Testis (tissue), 3 donors: ENCODE results near the gene NME2. TPM values are rescaled to one million over a fixed set of nuclear protein-coding genes. Genes with fewer than 3 reads are reported as not detected.

Experiments used
- DNase-seq: peaks from one replicate; pipeline ENCODE4 v3.0.0-alpha.2; 2019
- H3K27ac ChIP-seq, 2 donors: fragments of 200-600 bp; sonication (generic); one replicate each; pipeline ENCODE4 v1.5.1; 2019
- H3K27me3 ChIP-seq: fragments of 200-600 bp; sonication (generic); one replicate; pipeline ENCODE4 v1.5.1; 2019
- H3K36me3 ChIP-seq: fragments of 200-600 bp; sonication (generic); one replicate; pipeline ENCODE4 v1.5.1; 2017; ENCODE audit warnings: low read depth; ENCODE audit errors: missing control alignments
- H3K4me1 ChIP-seq: fragments of 200-600 bp; sonication (generic); one replicate; pipeline ENCODE4 v1.5.1; 2019
- H3K4me3 ChIP-seq, 2 donors: fragments of 200-600 bp; sonication (generic); one replicate each; pipeline ENCODE4 v1.5.1; 2017 to 2019
- H3K9me3 ChIP-seq: fragments of 200-600 bp; sonication (generic); one replicate; pipeline ENCODE4 v1.5.1; 2017
- POLR2A ChIP-seq: fragments of 450-650 bp; IDR thresholded peaks from one replicate; pipeline ENCODE4 v1.6.1; 2017; ENCODE audit warnings: antibody characterized with exemption, mild to moderate bottlenecking, moderate library complexity
- WGBS, 2 donors: methylation state at CpG; one replicate each; pipeline ENCODE4 v1.1.5; 2018; 5-methylcytosine and 5-hydroxymethylcytosine counted together
- intact Hi-C: fragments of 100-400 bp; cut with DNase I; formaldehyde crosslinking; loops from one replicate; pipeline ENCODE4 v1.15.1; 2023; ENCODE audit warnings: low total_unique reads
- polyA plus RNA-seq: library from polyadenylated mRNA; stranded (reverse); fragments of 350-450 nt; fragmentation: Illumina TruSeq; extraction: RNeasy Lipid Tissue Mini Kit (QIAGEN cat#74804); gene quantifications from one replicate; pipeline ENCODE4 v1.2.3, GENCODE V29; 2014; ENCODE audit warnings: low read depth, low replicate concordance; ENCODE audit not compliant: insufficient read depth
- total RNA-seq, 2 donors: library from RNA; depleted of rRNA; stranded (reverse); fragments of >200 nt; gene quantifications; one replicate each; pipeline ENCODE4 v1.2.3, GENCODE V29; 2016
- TF ChIP-seq, protein P1 (sequence below), 3 experiments: fragments of 450-650 bp in 2 of 3; fragments of 200-600 bp in 1 of 3; sonication (generic) in 1 of 3; IDR thresholded peaks; one replicate each; pipeline ENCODE4 v1.5.1; 2016 to 2019; ENCODE audit warnings: antibody characterized with exemption in 3 of 3, mild to moderate bottlenecking in 2 of 3, moderate library complexity in 1 of 3

NME2 gene
- total and polyA plus RNA-seq, 3 donors from 2014 or later, result 105 to 196 (median 169) TPM

DNA sequence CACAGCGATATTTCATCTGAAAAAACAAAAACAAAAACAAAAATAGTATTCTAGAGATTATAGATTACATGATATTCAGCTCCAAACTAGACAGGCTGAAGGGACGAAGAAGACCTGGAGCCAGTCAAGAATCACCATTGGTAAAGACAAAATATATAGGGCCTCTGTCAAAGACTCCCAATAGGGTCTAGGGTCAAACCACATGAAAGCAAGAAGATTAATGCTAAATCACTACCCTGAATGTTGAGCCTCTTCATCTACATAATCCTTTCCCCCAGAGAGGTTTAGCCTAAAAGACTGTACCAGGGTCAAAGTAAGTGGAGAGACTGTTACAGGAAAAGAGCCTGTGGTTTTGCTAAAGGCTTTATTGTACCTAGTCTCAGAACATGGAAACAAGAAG lies 23.6 kb upstream of the NME2 start:
- intact Hi-C loops, result no loop called here

DNA sequence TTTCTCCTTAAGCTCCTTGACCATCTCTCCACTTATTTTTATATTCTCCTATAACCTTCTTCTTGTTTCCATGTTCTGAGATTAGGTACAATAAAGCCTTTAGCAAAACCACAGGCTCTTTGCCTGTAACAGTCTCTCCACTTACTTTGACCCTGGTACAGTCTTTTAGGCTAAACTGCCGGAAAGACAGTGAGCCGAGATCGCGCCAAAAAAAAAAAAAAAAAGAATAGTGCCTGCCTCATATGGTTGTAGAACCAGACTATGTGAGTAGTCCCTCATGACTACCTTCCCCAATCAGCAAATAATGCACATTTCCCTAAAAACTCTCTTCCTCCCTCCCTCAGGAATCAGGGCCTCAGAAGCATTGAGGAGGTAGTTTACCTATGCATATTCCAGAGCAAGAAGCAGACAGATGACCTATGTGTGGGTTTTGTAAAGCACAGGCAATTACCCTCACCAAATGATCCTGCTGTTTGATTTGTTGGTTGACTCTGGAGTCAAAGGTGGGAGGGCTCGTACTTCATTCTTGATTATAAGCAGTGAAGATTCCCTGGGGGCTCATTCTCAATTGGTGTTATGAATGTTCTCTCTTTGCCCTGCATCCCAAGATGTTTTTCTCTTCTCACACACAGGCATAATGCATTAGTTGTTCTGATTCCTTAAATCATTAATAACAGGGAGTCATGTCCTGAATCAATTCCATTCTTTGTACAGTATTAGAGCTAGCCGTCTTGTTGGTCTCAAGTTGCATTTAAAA lies 21.8 kb upstream of the NME2 start:
- no peak for TF ChIP-seq POLR2A
- no peak for DNase-seq
- intact Hi-C loops, result no loop called here
- H3K9me3 ChIP-seq, result no peaks in the 10 kb centered on the region
- 39 to 57% methylated on average over 6 of the region's 6 CpGs for WGBS, 2 donors
- H3K4me3 ChIP-seq, result no peak overlapping the region
- H3K4me1 ChIP-seq, result no peaks in the 10 kb centered on the region
- no peaks in the 10 kb centered on the region for H3K27me3 ChIP-seq
- no peak overlapping the region for H3K27ac ChIP-seq
- H3K36me3 ChIP-seq, result no peaks in the 10 kb centered on the region

More for the DNA sequence above, 23.6 kb upstream of the NME2 start:
- Histone ChIP-seq H3K9me3 (no peaks in the 10 kb centered on the region), H3K4me3 (no peak overlapping the region), H3K4me1 (no peaks in the 10 kb centered on the region), H3K27me3 (no peaks in the 10 kb centered on the region), H3K27ac (no peak overlapping the region), H3K36me3 (no peaks in the 10 kb centered on the region)
- WGBS, 2 donors, result 92 to 93% methylated on average over 2 of the region's 2 CpGs
- DNase-seq, result no peak
- no peak for TF ChIP-seq POLR2A
- TF ChIP-seq, protein P1, sequence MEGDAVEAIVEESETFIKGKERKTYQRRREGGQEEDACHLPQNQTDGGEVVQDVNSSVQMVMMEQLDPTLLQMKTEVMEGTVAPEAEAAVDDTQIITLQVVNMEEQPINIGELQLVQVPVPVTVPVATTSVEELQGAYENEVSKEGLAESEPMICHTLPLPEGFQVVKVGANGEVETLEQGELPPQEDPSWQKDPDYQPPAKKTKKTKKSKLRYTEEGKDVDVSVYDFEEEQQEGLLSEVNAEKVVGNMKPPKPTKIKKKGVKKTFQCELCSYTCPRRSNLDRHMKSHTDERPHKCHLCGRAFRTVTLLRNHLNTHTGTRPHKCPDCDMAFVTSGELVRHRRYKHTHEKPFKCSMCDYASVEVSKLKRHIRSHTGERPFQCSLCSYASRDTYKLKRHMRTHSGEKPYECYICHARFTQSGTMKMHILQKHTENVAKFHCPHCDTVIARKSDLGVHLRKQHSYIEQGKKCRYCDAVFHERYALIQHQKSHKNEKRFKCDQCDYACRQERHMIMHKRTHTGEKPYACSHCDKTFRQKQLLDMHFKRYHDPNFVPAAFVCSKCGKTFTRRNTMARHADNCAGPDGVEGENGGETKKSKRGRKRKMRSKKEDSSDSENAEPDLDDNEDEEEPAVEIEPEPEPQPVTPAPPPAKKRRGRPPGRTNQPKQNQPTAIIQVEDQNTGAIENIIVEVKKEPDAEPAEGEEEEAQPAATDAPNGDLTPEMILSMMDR (IDR thresholded peaks at IDR 0.05), result no peak

DNA sequence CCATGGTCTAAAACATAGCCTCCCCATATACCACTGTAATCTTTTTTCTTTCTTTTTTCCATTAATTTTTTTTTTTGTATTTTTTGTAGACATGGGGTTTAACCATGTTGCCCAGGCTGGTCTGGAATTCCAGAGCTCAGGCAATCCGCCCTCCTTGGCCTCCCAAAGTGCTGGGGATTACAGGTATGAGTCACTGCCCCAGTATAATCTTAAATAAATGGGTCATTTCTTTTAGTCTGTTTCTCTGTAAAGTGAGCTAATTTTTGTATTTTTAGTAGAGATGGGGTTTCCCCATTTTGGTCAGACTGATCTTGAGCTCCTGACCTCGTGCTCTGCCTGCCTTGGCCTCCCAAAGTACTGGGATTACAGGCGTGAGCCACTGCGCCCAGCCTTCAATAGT lies 18.6 kb upstream of the NME2 start:
- H3K27ac ChIP-seq, result no peak overlapping the region
- WGBS, 2 donors, result 84% methylated on average over 4 of the region's 4 CpGs
- DNase-seq, result no peak

DNA sequence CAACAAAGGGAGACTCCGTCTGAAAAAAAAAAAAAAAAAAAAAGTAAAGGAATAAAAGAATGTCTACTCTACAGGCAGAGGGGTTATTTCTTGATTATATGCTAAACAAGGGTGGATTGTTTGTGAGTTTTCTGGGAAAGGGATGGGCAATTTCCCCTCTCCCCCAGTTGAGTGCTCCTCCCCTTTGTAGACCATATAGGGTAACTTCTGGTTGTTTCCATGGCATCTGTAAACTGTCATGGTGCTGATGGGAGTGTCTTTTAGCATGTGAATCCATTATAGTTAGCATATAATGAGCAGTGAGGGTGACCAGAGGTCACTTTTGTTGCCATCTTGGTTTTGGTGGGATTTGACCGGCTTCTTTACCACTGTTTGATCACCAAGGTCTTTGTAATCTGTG lies 17.0 kb upstream of the NME2 start:
- 77 to 95% methylated on average over 2 of the region's 2 CpGs for WGBS, 2 donors

More for the DNA sequence above, 18.6 kb upstream of the NME2 start:
- H3K4me1 ChIP-seq, result peaks cover 3% of the 10 kb centered on the region
- no peak overlapping the region for H3K4me3 ChIP-seq
- H3K27me3 ChIP-seq, result no peaks in the 10 kb centered on the region
- no peaks in the 10 kb centered on the region for H3K36me3 ChIP-seq
- TF ChIP-seq, protein P1 (IDR thresholded peaks at IDR 0.05), result no peak
- no peak for TF ChIP-seq POLR2A
- no peaks in the 10 kb centered on the region for H3K9me3 ChIP-seq
- intact Hi-C loops, result no loop called here

DNA sequence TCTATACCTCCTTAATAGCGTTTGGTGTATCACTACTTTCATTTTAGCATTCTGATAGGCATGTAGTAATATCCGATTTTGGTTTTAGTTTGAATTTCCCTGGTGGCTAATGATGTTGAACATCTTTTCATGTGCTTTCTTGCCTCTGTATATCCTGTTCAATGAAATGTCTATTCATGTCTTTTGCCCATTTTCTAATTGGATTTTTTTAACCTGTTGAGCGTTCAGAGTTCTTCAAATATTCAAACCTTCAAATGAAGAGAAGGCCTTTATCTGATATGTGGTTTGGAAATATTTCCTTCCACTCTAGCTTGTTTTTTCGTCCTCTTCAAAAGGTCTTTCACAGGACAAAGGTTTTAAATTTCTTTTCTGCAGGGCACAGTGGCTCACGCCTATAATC lies 15.3 kb upstream of the NME2 start:
- intact Hi-C loops, result loop anchor here (10.0 kb wide), 1 partner anchor 146 kb away; no protein-coding TSS in a partner anchor
- no peak overlapping the region for H3K27ac ChIP-seq
- H3K36me3 ChIP-seq, result no peaks in the 10 kb centered on the region
- DNase-seq, result no peak
- TF ChIP-seq POLR2A, result no peak
- TF ChIP-seq, protein P1 (IDR thresholded peaks at IDR 0.05), result no peak
- H3K27me3 ChIP-seq, result no peaks in the 10 kb centered on the region
- no peak overlapping the region for H3K4me3 ChIP-seq
- WGBS, 2 donors, result 64 to 75% methylated on average over 5 of the region's 5 CpGs
- H3K9me3 ChIP-seq, result no peaks in the 10 kb centered on the region
- H3K4me1 ChIP-seq, result peaks cover 4% of the 10 kb centered on the region

More for the DNA sequence above, 17.0 kb upstream of the NME2 start:
- DNase-seq, result no peak
- intact Hi-C loops, result no loop called here
- Histone ChIP-seq H3K4me3 (no peak overlapping the region), H3K27ac (no peak overlapping the region), H3K36me3 (no peaks in the 10 kb centered on the region), H3K27me3 (no peaks in the 10 kb centered on the region), H3K4me1 (peaks cover 4% of the 10 kb centered on the region), H3K9me3 (no peaks in the 10 kb centered on the region)
- TF ChIP-seq, protein P1 (IDR thresholded peaks at IDR 0.05), result no peak
- TF ChIP-seq POLR2A, result no peak
